ENCODE data around the gene SCART1. TPM values are rescaled to one million over a fixed set of nuclear protein-coding genes. Genes with fewer than 3 reads are reported as not detected.
"Not testable (repeated sequence)": the region's sequence is repeated elsewhere in the genome, so short reads cannot be mapped to it uniquely, and the experiment has no call there.

The SCART1 gene
- total RNA-seq = 1.3 and 1.4 TPM in 2 replicates

GRCh38 chr10:133453516-133454203, at the start of gene SCART1:
Gene SCART1, plus strand, starts transcription at chr10:133453945. Its CDS starts 53 bp downstream, at chr10:133453998.
- H3K9me3 Mint-ChIP-seq = peaks cover 10% of the 10 kb centered on the region
- H3K4me1 Mint-ChIP-seq (ENCODE audit: low read depth) = no peaks in the 10 kb centered on the region
- H3K27me3 Mint-ChIP-seq (ENCODE audit: low read depth) = peaks cover 4% of the 10 kb centered on the region
- H3K4me3 Mint-ChIP-seq (ENCODE audit: low read depth) = no peak within 1 kb of the TSS
- no peak within 1 kb of the TSS for H3K27ac Mint-ChIP-seq
- DNase-seq (ENCODE audit: low spot score) = no peak
- H3K36me3 Mint-ChIP-seq (ENCODE audit: low read depth) = no peaks in the 10 kb centered on the region
- intact Hi-C loops (cut with micrococcal nuclease) = no loop called here

- Mint-ChIP-seq H3K27ac (no peak overlapping the region), H3K4me1 (ENCODE audit: low read depth) (peaks cover 33% of the 10 kb centered on the region), H3K36me3 (ENCODE audit: low read depth) (peaks cover 89% of the 10 kb centered on the region), H3K27me3 (ENCODE audit: low read depth) (no peaks in the 10 kb centered on the region), H3K9me3 (peaks cover 25% of the 10 kb centered on the region), H3K4me3 (ENCODE audit: low read depth) (no peak overlapping the region)
- DNase-seq (ENCODE audit: low spot score) = no peak
- intact Hi-C loops (cut with micrococcal nuclease) = no loop called here
Observed at GRCh38 chr10:133405272-133405671, 48.5 kb upstream of the SCART1 start.

- DNase-seq (ENCODE audit: low spot score) = no peak
- peaks cover 28% of the 10 kb centered on the region for H3K4me1 Mint-ChIP-seq (ENCODE audit: low read depth)
- intact Hi-C loops (cut with micrococcal nuclease) = no loop called here
- no peak overlapping the region for H3K4me3 Mint-ChIP-seq (ENCODE audit: low read depth)
- H3K36me3 Mint-ChIP-seq (ENCODE audit: low read depth) = peaks cover 91% of the 10 kb centered on the region
- peaks cover 32% of the 10 kb centered on the region for H3K9me3 Mint-ChIP-seq
- no peaks in the 10 kb centered on the region for H3K27me3 Mint-ChIP-seq (ENCODE audit: low read depth)
- H3K27ac Mint-ChIP-seq = no peak overlapping the region
Observed at GRCh38 chr10:133405844-133406527, 47.8 kb upstream of the SCART1 start.

- intact Hi-C loops (cut with micrococcal nuclease) = no loop called here
- H3K27ac Mint-ChIP-seq = no peak overlapping the region
- no peak overlapping the region for H3K4me3 Mint-ChIP-seq (ENCODE audit: low read depth)
- DNase-seq (ENCODE audit: low spot score) = no peak
- peaks cover 4% of the 10 kb centered on the region for H3K4me1 Mint-ChIP-seq (ENCODE audit: low read depth)
- H3K36me3 Mint-ChIP-seq (ENCODE audit: low read depth) = peaks cover 93% of the 10 kb centered on the region
- H3K27me3 Mint-ChIP-seq (ENCODE audit: low read depth) = no peaks in the 10 kb centered on the region
- H3K9me3 Mint-ChIP-seq = peaks cover 67% of the 10 kb centered on the region
Observed at GRCh38 chr10:133411523-133412380, 42.0 kb upstream of the SCART1 start.

- Mint-ChIP-seq H3K9me3 (peaks cover 67% of the 10 kb centered on the region), H3K4me1 (ENCODE audit: low read depth) (no peaks in the 10 kb centered on the region)
- DNase-seq (ENCODE audit: low spot score) = no peak
Observed at GRCh38 chr10:133412381-133412711, 41.4 kb upstream of the SCART1 start.

GRCh38 chr10:133414401-133414800, 39.3 kb upstream of the SCART1 start:
- peaks cover 77% of the 10 kb centered on the region for H3K36me3 Mint-ChIP-seq (ENCODE audit: low read depth)
- intact Hi-C loops (cut with micrococcal nuclease); H3K4me3 Mint-ChIP-seq (ENCODE audit: low read depth); H3K27ac Mint-ChIP-seq; DNase-seq (ENCODE audit: low spot score); H3K4me1 Mint-ChIP-seq (ENCODE audit: low read depth); H3K27me3 Mint-ChIP-seq (ENCODE audit: low read depth): not testable (repeated sequence)
- peaks cover 49% of the 10 kb centered on the region for H3K9me3 Mint-ChIP-seq

More at GRCh38 chr10:133412381-133412711, 41.4 kb upstream of the SCART1 start:
- intact Hi-C loops (cut with micrococcal nuclease) = no loop called here
- no peak overlapping the region for H3K4me3 Mint-ChIP-seq (ENCODE audit: low read depth)
- no peak overlapping the region for H3K27ac Mint-ChIP-seq
- H3K36me3 Mint-ChIP-seq (ENCODE audit: low read depth) = peaks cover 87% of the 10 kb centered on the region
- no peaks in the 10 kb centered on the region for H3K27me3 Mint-ChIP-seq (ENCODE audit: low read depth)

GRCh38 chr10:133415752-133416151, 38.0 kb upstream of the SCART1 start:
- intact Hi-C loops (cut with micrococcal nuclease) = no loop called here
- Mint-ChIP-seq H3K36me3 (ENCODE audit: low read depth) (peaks cover 64% of the 10 kb centered on the region), H3K4me3 (ENCODE audit: low read depth) (no peak overlapping the region), H3K4me1 (ENCODE audit: low read depth) (no peaks in the 10 kb centered on the region), H3K27ac (no peak overlapping the region), H3K27me3 (ENCODE audit: low read depth) (no peaks in the 10 kb centered on the region), H3K9me3 (peaks cover 38% of the 10 kb centered on the region)
- no peak for DNase-seq (ENCODE audit: low spot score)

- H3K36me3 Mint-ChIP-seq (ENCODE audit: low read depth) = peaks cover 41% of the 10 kb centered on the region
Observed at GRCh38 chr10:133418289-133418993, 35.3 kb upstream of the SCART1 start.

GRCh38 chr10:133419211-133419950, 34.4 kb upstream of the SCART1 start:
- peaks cover 34% of the 10 kb centered on the region for H3K36me3 Mint-ChIP-seq (ENCODE audit: low read depth)
- DNase-seq (ENCODE audit: low spot score) = no peak
- H3K4me1 Mint-ChIP-seq (ENCODE audit: low read depth) = peaks cover 3% of the 10 kb centered on the region
- intact Hi-C loops (cut with micrococcal nuclease) = no loop called here
- no peak overlapping the region for H3K4me3 Mint-ChIP-seq (ENCODE audit: low read depth)
- peaks cover 10% of the 10 kb centered on the region for H3K9me3 Mint-ChIP-seq
- peaks cover 11% of the 10 kb centered on the region for H3K27me3 Mint-ChIP-seq (ENCODE audit: low read depth)
- no peak overlapping the region for H3K27ac Mint-ChIP-seq

More at GRCh38 chr10:133418289-133418993, 35.3 kb upstream of the SCART1 start:
- DNase-seq (ENCODE audit: low spot score) = no peak
- intact Hi-C loops (cut with micrococcal nuclease) = no loop called here
- Mint-ChIP-seq H3K9me3 (peaks cover 12% of the 10 kb centered on the region), H3K27me3 (ENCODE audit: low read depth) (peaks cover 8% of the 10 kb centered on the region), H3K27ac (no peak overlapping the region), H3K4me3 (ENCODE audit: low read depth) (no peak overlapping the region), H3K4me1 (ENCODE audit: low read depth) (peaks cover under 1% of the 10 kb centered on the region)

GRCh38 chr10:133420028-133420427, 33.7 kb upstream of the SCART1 start:
- intact Hi-C loops (cut with micrococcal nuclease) = no loop called here
- Mint-ChIP-seq H3K36me3 (ENCODE audit: low read depth) (peaks cover 27% of the 10 kb centered on the region), H3K4me3 (ENCODE audit: low read depth) (no peak overlapping the region), H3K27ac (no peak overlapping the region), H3K4me1 (ENCODE audit: low read depth) (peaks cover 3% of the 10 kb centered on the region), H3K27me3 (ENCODE audit: low read depth) (peaks cover 11% of the 10 kb centered on the region), H3K9me3 (peaks cover 10% of the 10 kb centered on the region)
- no peak for DNase-seq (ENCODE audit: low spot score)

- no peak overlapping the region for H3K27ac Mint-ChIP-seq
- H3K4me3 Mint-ChIP-seq (ENCODE audit: low read depth) = no peak overlapping the region
- H3K4me1 Mint-ChIP-seq (ENCODE audit: low read depth) = peaks cover 3% of the 10 kb centered on the region
- no peak for DNase-seq (ENCODE audit: low spot score)
- peaks cover 11% of the 10 kb centered on the region for H3K27me3 Mint-ChIP-seq (ENCODE audit: low read depth)
- peaks cover 22% of the 10 kb centered on the region for H3K36me3 Mint-ChIP-seq (ENCODE audit: low read depth)
- intact Hi-C loops (cut with micrococcal nuclease) = no loop called here
- peaks cover 5% of the 10 kb centered on the region for H3K9me3 Mint-ChIP-seq
Observed at GRCh38 chr10:133420579-133420978, 33.2 kb upstream of the SCART1 start.

Data from activated T-helper 2 cell treated with anti-CD3 and anti-CD28 coated beads, Interferon-gamma antibody, Interleukin-2, Interleukin-4, amounts not matched to agents 10 μg/mL and 5 μg/mL and 100 μg/mL, durations not matched to agents 14 hours and 24 hours and 36 hours (primary cell).